ENCODE data around the gene PVALB. TPM values are rescaled to one million over a fixed set of nuclear protein-coding genes. Genes with fewer than 3 reads are reported as not detected.

PVALB gene
- total RNA-seq, 4 donors from 2014 or later: not detected

DNA sequence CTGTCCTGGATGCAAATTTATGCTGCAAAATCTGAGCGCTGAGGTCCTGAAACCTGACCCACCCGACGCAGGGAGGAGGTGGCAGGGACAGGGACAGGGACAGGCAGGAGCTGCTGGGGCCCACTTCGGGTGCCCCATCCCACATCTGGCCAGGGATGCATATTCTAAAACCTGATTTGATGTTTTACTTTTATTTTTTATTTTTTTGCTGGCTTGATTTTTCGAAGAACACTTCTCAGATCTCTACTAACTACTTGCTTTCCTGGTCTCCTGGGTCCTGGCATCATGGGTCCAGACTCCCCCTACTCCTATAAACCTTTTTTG, 652 bp upstream of the PVALB start:
- H3K27ac ChIP-seq (replicated peaks in 1 of 4): no peak overlapping the region
- H3K27me3 ChIP-seq: peaks cover 0 to 87% (median 49%) of the 10 kb centered on the region in 4 donors
- 50% methylated on average over 5 of the region's 5 CpGs for WGBS
- TF ChIP-seq POLR2AphosphoS5 (IDR thresholded peaks at IDR 0.05) (no peak), POLR2A (IDR thresholded peaks at IDR 0.05; ENCODE audit: low read depth) (no peak), EP300 (IDR thresholded peaks at IDR 0.05) (no peak)
- TF ChIP-seq, protein P1, sequence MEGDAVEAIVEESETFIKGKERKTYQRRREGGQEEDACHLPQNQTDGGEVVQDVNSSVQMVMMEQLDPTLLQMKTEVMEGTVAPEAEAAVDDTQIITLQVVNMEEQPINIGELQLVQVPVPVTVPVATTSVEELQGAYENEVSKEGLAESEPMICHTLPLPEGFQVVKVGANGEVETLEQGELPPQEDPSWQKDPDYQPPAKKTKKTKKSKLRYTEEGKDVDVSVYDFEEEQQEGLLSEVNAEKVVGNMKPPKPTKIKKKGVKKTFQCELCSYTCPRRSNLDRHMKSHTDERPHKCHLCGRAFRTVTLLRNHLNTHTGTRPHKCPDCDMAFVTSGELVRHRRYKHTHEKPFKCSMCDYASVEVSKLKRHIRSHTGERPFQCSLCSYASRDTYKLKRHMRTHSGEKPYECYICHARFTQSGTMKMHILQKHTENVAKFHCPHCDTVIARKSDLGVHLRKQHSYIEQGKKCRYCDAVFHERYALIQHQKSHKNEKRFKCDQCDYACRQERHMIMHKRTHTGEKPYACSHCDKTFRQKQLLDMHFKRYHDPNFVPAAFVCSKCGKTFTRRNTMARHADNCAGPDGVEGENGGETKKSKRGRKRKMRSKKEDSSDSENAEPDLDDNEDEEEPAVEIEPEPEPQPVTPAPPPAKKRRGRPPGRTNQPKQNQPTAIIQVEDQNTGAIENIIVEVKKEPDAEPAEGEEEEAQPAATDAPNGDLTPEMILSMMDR (IDR thresholded peaks at IDR 0.05): no peak
- DNase-seq (ENCODE audit: extremely low spot score): no peak
- no peaks in the 10 kb centered on the region for H3K36me3 ChIP-seq
- no peaks in the 10 kb centered on the region for H3K9me3 ChIP-seq
- H3K4me1 ChIP-seq: peaks cover 4 to 16% (median 14%) of the 10 kb centered on the region in 4 donors
- H3K4me3 ChIP-seq: peak overlapping the region in 1 of 4 donors; percentile 40
- intact Hi-C loops (cut with DNase I): no loop called here

GRCh38 chr22:36816339-36816635, 548 bp downstream of the PVALB start:
- intact Hi-C loops (cut with DNase I): no loop called here
- no peaks in the 10 kb centered on the region for H3K9me3 ChIP-seq
- H3K27ac ChIP-seq (replicated peaks in 1 of 4): no peak overlapping the region
- WGBS: 7% methylated on average over 8 of the region's 12 CpGs
- H3K36me3 ChIP-seq: no peaks in the 10 kb centered on the region
- peaks cover 0 to 87% (median 49%) of the 10 kb centered on the region in 4 donors for H3K27me3 ChIP-seq
- TF ChIP-seq POLR2A (IDR thresholded peaks at IDR 0.05; ENCODE audit: low read depth) (no peak), EP300 (IDR thresholded peaks at IDR 0.05) (no peak), POLR2AphosphoS5 (IDR thresholded peaks at IDR 0.05) (no peak)
- TF ChIP-seq, protein P1 (IDR thresholded peaks at IDR 0.05): no peak
- peaks cover 4 to 16% (median 14%) of the 10 kb centered on the region in 4 donors for H3K4me1 ChIP-seq
- H3K4me3 ChIP-seq: peak overlapping the region in 3 of 4 donors; percentile 31 to 42 (median 40)
- DNase-seq (ENCODE audit: extremely low spot score): no peak

DNA sequence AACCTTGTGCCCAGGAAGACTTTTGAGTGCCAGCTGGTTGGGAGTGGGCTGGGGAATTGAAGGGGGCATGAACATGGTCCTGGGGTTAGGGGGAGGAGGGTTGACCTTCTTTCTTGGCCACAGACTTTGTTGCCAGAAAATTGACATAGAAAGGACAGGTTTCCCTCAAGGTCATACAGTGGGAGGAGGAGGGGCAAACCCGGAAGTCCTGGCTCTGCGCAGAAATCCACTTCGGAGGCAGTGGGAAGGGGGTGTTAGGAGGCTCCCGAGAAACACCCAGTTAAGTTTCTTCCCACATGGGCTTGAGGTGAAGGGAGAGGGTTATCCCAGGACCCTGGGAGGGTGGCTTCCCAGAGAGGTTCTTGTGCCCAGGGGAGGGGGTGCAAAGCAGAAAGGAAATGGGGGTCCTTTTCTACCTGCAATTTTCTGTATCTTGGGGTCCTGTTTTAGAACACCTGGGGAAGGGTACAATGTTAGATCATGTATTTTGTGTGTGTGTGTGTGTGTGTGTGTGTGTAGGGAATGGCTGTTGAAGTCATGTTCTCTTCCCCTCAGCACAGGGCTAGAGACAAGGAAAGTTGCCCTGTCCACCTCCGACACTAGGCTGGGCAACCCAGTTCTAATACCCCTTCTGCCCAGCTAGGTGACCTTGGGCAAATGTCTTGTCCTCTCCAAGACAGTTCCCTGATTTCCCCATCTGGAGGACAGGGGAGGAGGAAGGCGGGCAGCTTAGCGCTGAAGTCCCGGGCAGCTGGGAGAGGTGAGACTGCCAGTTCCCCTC, 1.1 kb downstream of the PVALB start:
- Histone ChIP-seq H3K27ac (replicated peaks in 1 of 4) (no peak overlapping the region), H3K27me3 (peaks cover 0 to 83% (median 49%) of the 10 kb centered on the region in 4 donors), H3K4me3 (no peak overlapping the region), H3K4me1 (peaks cover 4 to 16% (median 14%) of the 10 kb centered on the region in 4 donors), H3K9me3 (no peaks in the 10 kb centered on the region), H3K36me3 (no peaks in the 10 kb centered on the region)
- WGBS: 39% methylated on average over 8 of the region's 8 CpGs
- no peak for DNase-seq (ENCODE audit: extremely low spot score)
- TF ChIP-seq POLR2A (IDR thresholded peaks at IDR 0.05; ENCODE audit: low read depth): no peak
- no peak for TF ChIP-seq EP300 (IDR thresholded peaks at IDR 0.05)
- TF ChIP-seq, protein P1 (IDR thresholded peaks at IDR 0.05): no peak
- no peak for TF ChIP-seq POLR2AphosphoS5 (IDR thresholded peaks at IDR 0.05)
- intact Hi-C loops (cut with DNase I): no loop called here

DNA sequence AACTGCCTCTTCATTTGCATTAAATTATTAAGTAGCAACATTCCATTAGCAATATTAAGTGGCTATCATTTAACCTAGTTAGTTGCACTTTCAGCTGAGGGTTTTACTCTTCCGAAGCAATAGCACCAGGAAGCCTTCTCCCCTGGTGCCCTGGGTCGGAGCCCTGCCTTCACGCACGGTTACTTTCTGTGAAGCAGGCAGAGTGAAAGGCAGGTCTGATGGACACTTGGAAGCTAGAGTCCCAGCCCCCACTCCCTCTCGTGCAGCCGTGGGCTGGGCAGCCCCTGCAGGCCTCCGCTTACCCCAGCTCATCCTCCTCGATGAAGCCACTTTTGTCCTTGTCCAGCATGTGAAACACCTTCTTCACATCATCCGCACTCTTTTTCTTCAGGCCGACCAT, 2.0 kb downstream of the PVALB start:
- intact Hi-C loops (cut with DNase I): no loop called here
- TF ChIP-seq, protein P1 (IDR thresholded peaks at IDR 0.05): no peak
- TF ChIP-seq EP300 (IDR thresholded peaks at IDR 0.05) (no peak), POLR2A (IDR thresholded peaks at IDR 0.05; ENCODE audit: low read depth) (no peak), POLR2AphosphoS5 (IDR thresholded peaks at IDR 0.05) (no peak)
- Histone ChIP-seq H3K9me3 (no peaks in the 10 kb centered on the region), H3K36me3 (no peaks in the 10 kb centered on the region), H3K4me3 (no peak overlapping the region), H3K4me1 (peaks cover 4 to 16% (median 14%) of the 10 kb centered on the region in 4 donors), H3K27me3 (peaks cover 0 to 73% (median 47%) of the 10 kb centered on the region in 4 donors), H3K27ac (replicated peaks in 1 of 4) (no peak overlapping the region)
- 67% methylated on average over 7 of the region's 10 CpGs for WGBS
- no peak for DNase-seq (ENCODE audit: extremely low spot score)
